Kidney (tissue), 14 donors: Measurements from ENCODE around the gene HES3. TPM values are rescaled to one million over a fixed set of nuclear protein-coding genes. Genes with fewer than 3 reads are reported as not detected.
A peak's percentile ranks its signal among the peaks of the same experiment; 100 is the strongest.

Experiments used
- DNase-seq, 5 donors: peaks; one replicate each; pipeline ENCODE4 v3.0.0-alpha.2; 2013 to 2020
- FAIRE-seq: peaks from 2 replicates; lab custom pipeline; 2012; peaks lifted over from hg19 to GRCh38; lab: Jason Lieb, UNC
- H3K27ac ChIP-seq, 2 donors: one replicate each; pipeline ENCODE4 v1.7.0; 2013; ENCODE audit warnings: low read depth in 2 of 2, low read length in 2 of 2, inconsistent platforms in 1 of 2
- H3K27me3 ChIP-seq: one replicate; pipeline ENCODE4 v1.7.1; 2013; ENCODE audit warnings: low read length, inconsistent platforms; ENCODE audit not compliant: control insufficient read depth, insufficient read depth
- H3K36me3 ChIP-seq, 3 donors: one replicate each; pipeline versions ENCODE4 v1.7.0 to v1.7.1; 2013; ENCODE audit warnings: low read length in 3 of 3, control low read depth in 1 of 3, inconsistent platforms in 1 of 3; ENCODE audit not compliant: insufficient read depth in 3 of 3, control insufficient read depth in 2 of 3
- H3K4me1 ChIP-seq, 3 donors: one replicate each; pipeline versions ENCODE4 v1.7.0 to v1.7.1; 2013; ENCODE audit warnings: low read length in 3 of 3, inconsistent platforms in 1 of 3, low read depth in 1 of 3; ENCODE audit not compliant: control insufficient read depth in 2 of 3, insufficient read depth in 2 of 3
- H3K4me3 ChIP-seq, 3 donors: one replicate each; pipeline versions ENCODE4 v1.7.0 to v1.8.1; 2013; ENCODE audit warnings: low read length in 3 of 3, control low read depth in 1 of 3, inconsistent platforms in 1 of 3
- H3K9ac ChIP-seq, 3 donors: one replicate each; pipeline versions ENCODE4 v1.7.0 to v1.7.1; 2013; ENCODE audit warnings: low read length in 3 of 3, control low read depth in 1 of 3, inconsistent platforms in 1 of 3
- H3K9me3 ChIP-seq, 3 donors: one replicate each; pipeline versions ENCODE4 v1.7.0 to v1.7.1; 2013; ENCODE audit warnings: low read length in 3 of 3, control low read depth in 1 of 3, inconsistent platforms in 1 of 3; ENCODE audit not compliant: control insufficient read depth in 2 of 3, insufficient read depth in 1 of 3
- CTCF ChIP-seq: IDR thresholded peaks from 3 replicates; pipeline ENCODE4 v1.5.1; 2012; ENCODE audit warnings: mild to moderate bottlenecking, moderate library complexity, borderline replicate concordance; ENCODE audit not compliant: insufficient read depth; ENCODE audit errors: extremely low read depth
- intact Hi-C: fragments of 100-400 bp; cut with DNase I; formaldehyde crosslinking; loops from one replicate; pipeline ENCODE4 v1.11.1; 2022
- polyA plus RNA-seq: library from polyadenylated mRNA; stranded (reverse); fragments of 350-450 nt; fragmentation: Illumina TruSeq; extraction: RNeasy Lipid Tissue Mini Kit (QIAGEN cat#74804); gene quantifications from one replicate; pipeline ENCODE4 v1.2.3, GENCODE V29; 2014; ENCODE audit warnings: low read depth, low replicate concordance; ENCODE audit not compliant: insufficient read depth
- total RNA-seq: library from RNA; stranded (reverse); fragmentation: NEBNext Ultra II Directional; extraction: Animal tissue kit (Norgen Biotek cat#: 25700); gene quantifications from one replicate; pipeline ENCODE4 v1.2.1, GENCODE V29; 2021
- donor health status: control.
- donor health status: control.
- donor health status: control.
- donor health status: control.
- donor health status: control.
- donor health status: DM: yes; HTN: yes; CAD: no.
- donor health status: Normal renal cell carcinoma (clear cell type).

The HES3 gene
- total and polyA plus RNA-seq, 2 donors from 2014 or later, result not detected

DNA sequence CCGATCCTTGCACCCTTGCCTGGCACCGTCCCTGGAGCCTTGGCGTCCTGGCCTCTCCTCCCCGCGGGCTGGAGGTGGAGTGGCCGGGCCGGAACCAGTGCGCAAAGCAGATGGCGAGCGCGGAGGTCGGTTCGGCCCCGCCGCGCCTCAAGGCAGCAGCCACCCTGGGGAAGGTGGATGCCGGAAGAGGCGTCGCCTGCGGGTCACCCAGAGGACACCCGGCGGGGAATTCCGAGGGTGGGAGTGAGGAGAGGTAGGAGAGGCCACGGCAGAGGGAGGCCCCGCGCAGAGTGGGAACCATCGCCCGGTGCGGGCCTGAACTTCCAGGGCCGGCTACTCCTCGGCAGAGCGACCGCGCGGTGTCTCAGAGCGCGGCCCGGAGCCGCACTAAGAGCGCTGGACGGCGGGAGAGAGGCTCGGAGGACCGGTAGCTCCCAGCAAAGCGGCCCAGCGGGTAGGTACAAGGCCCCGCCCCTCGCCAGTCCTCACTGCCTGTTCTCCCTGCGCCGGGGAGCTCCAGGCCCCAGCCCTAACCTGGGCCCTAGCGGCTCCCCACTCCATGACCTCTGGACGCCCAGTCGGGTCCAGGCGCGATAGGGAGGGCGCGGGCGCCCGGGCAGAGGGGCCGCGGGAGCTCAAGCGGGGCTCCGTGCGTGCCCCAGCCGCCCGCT lies 38.0 kb upstream of the HES3 start, which contains the start of gene RNF207:
Gene RNF207, plus strand, starts transcription at position 271 of the 671 bp plus-strand sequence. CDS start 417 bp downstream, outside the sequence.
- intact Hi-C loops, result no loop called here
- no peak for TF ChIP-seq CTCF

GRCh38 chr1:6206520-6206855 lies 37.5 kb upstream of the HES3 start:
- intact Hi-C loops, result no loop called here
- Histone ChIP-seq H3K27ac (no peak overlapping the region), H3K36me3 (no peaks in the 10 kb centered on the region), H3K27me3 (no peaks in the 10 kb centered on the region), H3K9me3 (no peaks in the 10 kb centered on the region), H3K9ac (no peak overlapping the region), H3K4me3 (peak overlapping the region in 1 of 3 donors; percentile 64), H3K4me1 (peaks cover 0 to 7% (median 0%) of the 10 kb centered on the region in 3 donors)
- no peak for TF ChIP-seq CTCF
- peak in 2 of 5 donors; percentile 62 to 75 for DNase-seq
- FAIRE-seq, result no peak

More for the DNA sequence above, 38.0 kb upstream of the HES3 start, which contains the start of gene RNF207:
- DNase-seq (peak; percentile 79 to 93 (median 91)), FAIRE-seq (no peak)
- Histone ChIP-seq H3K9ac (peak within 1 kb of the TSS in 2 of 3 donors; percentile 48 to 55), H3K27ac (peak within 1 kb of the TSS; percentile 65 to 76), H3K4me1 (peaks cover 0 to 7% (median 0%) of the 10 kb centered on the region in 3 donors), H3K36me3 (no peaks in the 10 kb centered on the region), H3K9me3 (no peaks in the 10 kb centered on the region), H3K27me3 (no peaks in the 10 kb centered on the region), H3K4me3 (peak within 1 kb of the TSS; percentile 16 to 70 (median 64))

- Histone ChIP-seq H3K27ac (no peak overlapping the region), H3K4me3 (peak overlapping the region in 1 of 3 donors; percentile 64), H3K27me3 (no peaks in the 10 kb centered on the region), H3K9ac (no peak overlapping the region), H3K9me3 (no peaks in the 10 kb centered on the region), H3K4me1 (peaks cover 0 to 7% (median 0%) of the 10 kb centered on the region in 3 donors), H3K36me3 (no peaks in the 10 kb centered on the region)
- no peak for FAIRE-seq
- intact Hi-C loops, result no loop called here
- TF ChIP-seq CTCF, result no peak
- DNase-seq, result peak in 1 of 5 donors; percentile 79
These were observed 36.7 kb upstream of the HES3 start for GRCh38 chr1:6207075-6207885.
